Hepatocyte (in vitro differentiated cells): ENCODE results near the gene DIP2C. TPM values are rescaled to one million over a fixed set of nuclear protein-coding genes. Genes with fewer than 3 reads are reported as not detected.
"Not testable (repeated sequence)": the region's sequence is repeated elsewhere in the genome, so short reads cannot be mapped to it uniquely, and the experiment has no call there.

Source experiments
- DNase-seq: peaks from one replicate; pipeline ENCODE4 v3.0.0-alpha.2; 2016; ENCODE audit warnings: low spot score
- H2AFZ ChIP-seq: fragments of 200-600 bp; sonication (generic); 2 replicates; pipeline ENCODE4 v1.6.0; 2016; ENCODE audit warnings: antibody characterized with exemption, mild to moderate bottlenecking
- H3K27ac ChIP-seq: fragments of 200-600 bp; sonication (generic); 2 replicates; pipeline ENCODE4 v1.5.1; 2016; ENCODE audit warnings: mild to moderate bottlenecking
- H3K27me3 ChIP-seq: fragments of 200-600 bp; sonication (generic); 2 replicates; pipeline ENCODE4 v1.6.1; 2016
- H3K36me3 ChIP-seq: fragments of 200-600 bp; sonication (generic); replicated peaks from 2 replicates; pipeline ENCODE4 v1.5.1; 2016; ENCODE audit warnings: low read depth; ENCODE audit not compliant: insufficient read depth
- H3K4me1 ChIP-seq: fragments of 200-600 bp; sonication (generic); 2 replicates; pipeline ENCODE4 v1.5.1; 2016; ENCODE audit warnings: mild to moderate bottlenecking, moderate library complexity; ENCODE audit not compliant: insufficient read depth
- H3K4me2 ChIP-seq: fragments of 200-600 bp; sonication (generic); 2 replicates; pipeline ENCODE4 v1.6.0; 2016
- H3K4me3 ChIP-seq: fragments of 200-600 bp; sonication (generic); 2 replicates; pipeline ENCODE4 v1.5.1; 2016; ENCODE audit warnings: mild to moderate bottlenecking
- H3K79me2 ChIP-seq: fragments of 200-600 bp; sonication (generic); 2 replicates; pipeline ENCODE4 v1.6.0; 2017; ENCODE audit warnings: mild to moderate bottlenecking
- H3K9me2 ChIP-seq: fragments of 200-600 bp; sonication (generic); replicated peaks from 2 replicates; pipeline ENCODE4 v1.6.0; 2017; ENCODE audit warnings: mild to moderate bottlenecking; ENCODE audit not compliant: insufficient read depth
- H3K9me3 ChIP-seq: fragments of 200-600 bp; sonication (generic); 2 replicates; pipeline ENCODE4 v1.5.1; 2016; ENCODE audit warnings: low read depth, mild to moderate bottlenecking
- H4K20me1 ChIP-seq: fragments of 200-600 bp; sonication (generic); 2 replicates; pipeline ENCODE4 v1.6.0; 2016; ENCODE audit warnings: mild to moderate bottlenecking; ENCODE audit not compliant: insufficient read depth, poor library complexity, severe bottlenecking
- CTCF ChIP-seq: fragments of 200-600 bp; sonication (generic); IDR thresholded peaks from 2 replicates; pipeline ENCODE4 v1.5.1; 2016; ENCODE audit warnings: antibody characterized with exemption, mild to moderate bottlenecking; ENCODE audit not compliant: poor library complexity
- EZH2 ChIP-seq: fragments of 200-600 bp; sonication (generic); IDR thresholded peaks from 2 replicates; pipeline ENCODE4 v1.6.1; 2016; ENCODE audit warnings: antibody characterized with exemption, mild to moderate bottlenecking, borderline replicate concordance
- EZH2phosphoT487 ChIP-seq: fragments of 200-600 bp; sonication (generic); IDR thresholded peaks from one replicate; pipeline ENCODE4 v1.6.1; 2018; ENCODE audit warnings: antibody characterized with exemption, mild to moderate bottlenecking, low read depth, moderate library complexity; ENCODE audit not compliant: unreplicated experiment, severe bottlenecking
- WGBS: methylation state at CpG from one replicate; pipeline ENCODE4 v1.1.6; 2016; ENCODE audit warnings: low lambda C conversion rate; ENCODE audit errors: missing lambda C conversion rate; 5-methylcytosine and 5-hydroxymethylcytosine counted together
- polyA plus RNA-seq: library from polyadenylated mRNA; unstranded; fragments of >200 nt; fragmentation: Nextera tagmentation; extraction: Ambion mirVana; gene quantifications from 2 replicates; pipeline ENCODE4 v1.2.1, GENCODE V29; 2016
- total RNA-seq: library from RNA; depleted of rRNA; stranded (reverse); fragments of >200 nt; gene quantifications from 2 replicates; pipeline ENCODE4 v1.2.3, GENCODE V29; 2014

Gene DIP2C
- total and polyA plus RNA-seq, 2 experiments from 2014 or later, result 11.1 to 12.8 TPM

- TF ChIP-seq EZH2phosphoT487 (no peak), CTCF (no peak), EZH2 (no peak)
- no peak overlapping the region for H2AFZ ChIP-seq
- no peaks in the 10 kb centered on the region for H3K79me2 ChIP-seq
- no peak overlapping the region for H3K4me2 ChIP-seq
- WGBS, result 87% methylated on average over 11 of the region's 11 CpGs
- H3K9me3 ChIP-seq, result no peaks in the 10 kb centered on the region
- no peak overlapping the region for H3K4me3 ChIP-seq
- no peaks in the 10 kb centered on the region for H3K9me2 ChIP-seq
- H3K27ac ChIP-seq, result no peak overlapping the region
- H4K20me1 ChIP-seq, result no peaks in the 10 kb centered on the region
- H3K4me1 ChIP-seq, result no peaks in the 10 kb centered on the region
- no peaks in the 10 kb centered on the region for H3K27me3 ChIP-seq
- H3K36me3 ChIP-seq, result no peaks in the 10 kb centered on the region
- no peak for DNase-seq
Observed at GRCh38 chr10:267705-268104, 421.8 kb downstream of the DIP2C start.

DNA sequence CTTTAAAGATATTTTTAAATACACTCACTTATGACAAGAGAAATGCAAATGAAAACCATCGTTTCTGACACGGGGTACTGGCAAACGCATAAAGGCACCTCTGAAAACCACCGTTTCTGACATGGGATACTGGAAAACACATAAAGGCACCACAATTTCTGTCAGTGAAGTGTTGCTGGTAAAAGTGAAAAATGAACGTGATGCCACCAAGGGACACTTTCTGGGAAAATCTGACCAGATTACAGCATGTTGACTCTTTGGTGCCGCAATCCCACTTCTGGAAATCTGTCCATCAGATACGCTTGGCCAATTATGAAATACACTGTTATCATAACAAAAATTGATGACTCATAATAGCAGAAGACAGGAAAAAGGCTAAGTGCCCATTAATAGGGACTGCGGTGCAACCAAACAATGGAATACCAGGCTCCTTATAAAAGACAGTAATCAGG lies 422.5 kb downstream of the DIP2C start:
- Histone ChIP-seq H3K4me3 (no peak overlapping the region), H3K36me3 (no peaks in the 10 kb centered on the region), H3K4me2 (no peak overlapping the region), H3K27ac (no peak overlapping the region), H3K9me2 (no peaks in the 10 kb centered on the region), H3K27me3 (no peaks in the 10 kb centered on the region), H4K20me1 (no peaks in the 10 kb centered on the region), H2AFZ (no peak overlapping the region), H3K9me3 (no peaks in the 10 kb centered on the region), H3K79me2 (no peaks in the 10 kb centered on the region), H3K4me1 (no peaks in the 10 kb centered on the region)
- WGBS, result 79% methylated on average over 8 of the region's 8 CpGs
- TF ChIP-seq EZH2, result no peak
- TF ChIP-seq EZH2phosphoT487, result no peak
- no peak for TF ChIP-seq CTCF
- DNase-seq, result no peak

GRCh38 chr10:265816-266588 lies 423.5 kb downstream of the DIP2C start:
- not testable (repeated sequence) for H3K4me3 ChIP-seq, H3K36me3 ChIP-seq, H4K20me1 ChIP-seq, H3K79me2 ChIP-seq, H3K9me2 ChIP-seq, H3K27me3 ChIP-seq, H2AFZ ChIP-seq, H3K9me3 ChIP-seq, DNase-seq, H3K27ac ChIP-seq, H3K4me1 ChIP-seq, H3K4me2 ChIP-seq
- 83% methylated on average over 5 of the region's 5 CpGs for WGBS

- H3K36me3 ChIP-seq, H3K4me1 ChIP-seq, H4K20me1 ChIP-seq, H2AFZ ChIP-seq, H3K27me3 ChIP-seq, H3K79me2 ChIP-seq, H3K27ac ChIP-seq, H3K4me3 ChIP-seq, DNase-seq, H3K9me3 ChIP-seq, H3K4me2 ChIP-seq, H3K9me2 ChIP-seq: not testable (repeated sequence)
- WGBS, result 97% methylated on average over 6 of the region's 6 CpGs
Observed at GRCh38 chr10:265074-265440, 424.4 kb downstream of the DIP2C start.

DNA sequence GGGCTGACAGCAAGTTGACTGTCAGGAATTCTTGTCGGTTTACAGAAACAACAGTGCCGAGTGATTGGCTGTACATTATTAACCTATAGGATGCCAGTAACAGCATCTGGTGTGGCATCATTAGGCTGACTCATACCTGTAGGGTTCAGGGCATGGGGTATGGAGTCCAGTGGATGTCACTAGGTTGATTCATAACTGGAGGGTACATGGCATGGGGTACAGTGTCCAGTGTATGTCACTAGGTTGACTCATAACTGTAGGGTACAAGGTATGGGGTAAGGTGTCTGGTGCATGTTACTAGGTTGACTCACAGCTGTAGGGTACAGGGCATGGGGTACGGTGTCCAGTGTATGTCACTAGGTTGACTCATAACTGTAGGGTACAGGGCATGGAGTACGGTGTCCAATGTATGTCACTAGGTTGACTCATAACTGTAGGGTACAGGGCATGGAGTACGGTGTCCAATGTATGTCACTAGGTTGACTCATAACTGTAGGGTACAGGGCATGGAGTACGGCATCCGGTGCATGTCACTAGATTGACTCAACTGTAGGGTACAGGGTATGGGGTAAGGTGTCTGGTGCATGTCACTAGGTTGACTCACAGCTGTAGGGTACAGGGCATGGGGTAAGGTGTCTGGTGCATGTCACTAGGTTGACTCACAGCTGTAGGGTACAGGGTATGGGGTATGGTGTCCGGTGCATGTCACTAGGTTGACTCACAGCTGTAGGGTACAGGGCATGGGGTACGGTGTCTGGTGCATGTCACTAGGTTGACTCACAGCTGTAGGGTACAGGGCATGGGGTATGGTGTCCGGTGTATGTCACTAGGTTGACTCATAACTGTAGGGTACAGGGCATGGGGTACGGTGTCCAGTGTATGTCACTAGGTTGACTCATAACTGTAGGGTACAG lies 425.1 kb downstream of the DIP2C start:
- DNase-seq, result not testable (repeated sequence)

More for the DNA sequence above, 425.1 kb downstream of the DIP2C start:
- H3K4me3 ChIP-seq, H3K27me3 ChIP-seq, H3K4me1 ChIP-seq, H3K4me2 ChIP-seq, H3K9me3 ChIP-seq, H3K27ac ChIP-seq, H3K79me2 ChIP-seq, H3K36me3 ChIP-seq, H2AFZ ChIP-seq, H4K20me1 ChIP-seq, H3K9me2 ChIP-seq: not testable (repeated sequence)
- WGBS, result 86% methylated on average over 11 of the region's 11 CpGs
